Measurements from ENCODE around the gene AFAP1.

GRCh38 chr4:7887436-7887835 is 52.2 kb downstream of the AFAP1 start:
- TF ChIP-seq POLR2AphosphoS5 (IDR thresholded peaks at IDR 0.05; ENCODE audit: low read depth, low read length) = no peak
- TF ChIP-seq, protein P1, sequence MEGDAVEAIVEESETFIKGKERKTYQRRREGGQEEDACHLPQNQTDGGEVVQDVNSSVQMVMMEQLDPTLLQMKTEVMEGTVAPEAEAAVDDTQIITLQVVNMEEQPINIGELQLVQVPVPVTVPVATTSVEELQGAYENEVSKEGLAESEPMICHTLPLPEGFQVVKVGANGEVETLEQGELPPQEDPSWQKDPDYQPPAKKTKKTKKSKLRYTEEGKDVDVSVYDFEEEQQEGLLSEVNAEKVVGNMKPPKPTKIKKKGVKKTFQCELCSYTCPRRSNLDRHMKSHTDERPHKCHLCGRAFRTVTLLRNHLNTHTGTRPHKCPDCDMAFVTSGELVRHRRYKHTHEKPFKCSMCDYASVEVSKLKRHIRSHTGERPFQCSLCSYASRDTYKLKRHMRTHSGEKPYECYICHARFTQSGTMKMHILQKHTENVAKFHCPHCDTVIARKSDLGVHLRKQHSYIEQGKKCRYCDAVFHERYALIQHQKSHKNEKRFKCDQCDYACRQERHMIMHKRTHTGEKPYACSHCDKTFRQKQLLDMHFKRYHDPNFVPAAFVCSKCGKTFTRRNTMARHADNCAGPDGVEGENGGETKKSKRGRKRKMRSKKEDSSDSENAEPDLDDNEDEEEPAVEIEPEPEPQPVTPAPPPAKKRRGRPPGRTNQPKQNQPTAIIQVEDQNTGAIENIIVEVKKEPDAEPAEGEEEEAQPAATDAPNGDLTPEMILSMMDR (IDR thresholded peaks at IDR 0.05) = no peak
